B cell (primary cell): ENCODE data around the gene ZBTB37. TPM values are rescaled to one million over a fixed set of nuclear protein-coding genes. Genes with fewer than 3 reads are reported as not detected.

Experiments
- ATAC-seq: fragments of 200-7000 bp; cut with Tn5 transposase; one replicate; pipeline ENCODE4 v1.10.0; 2021; ENCODE audit warnings: low read depth, mild to moderate bottlenecking, moderate number of reproducible peaks, moderate library complexity
- CTCF ChIA-PET: fragments of 350-600 bp; sonication (Branson Sonifier 250); formaldehyde crosslinking; loops from one replicate; lab custom pipeline; 2021; ENCODE audit warnings: antibody characterized with exemption, inconsistent platforms; lab: Charles Lee
- POLR2A ChIA-PET: fragments of 350-600 bp; sonication (Branson Sonifier 250); formaldehyde crosslinking; loops from one replicate; lab custom pipeline; 2021; ENCODE audit warnings: antibody characterized with exemption; lab: Charles Lee
- DNase-seq: peaks from one replicate; pipeline ENCODE4 v3.0.0; 2013
- H2AFZ ChIP-seq: 2 replicates; pipeline ENCODE4 v1.6.1; 2012; ENCODE audit warnings: mild to moderate bottlenecking, low read depth, low read length; ENCODE audit not compliant: insufficient read depth, poor library complexity, severe bottlenecking
- H3K27ac ChIP-seq, 2 donors: 1 replicate in 1 of 2; 2 replicates in 1 of 2; pipeline ENCODE4 v1.5.1; 2012 to 2013; ENCODE audit warnings: low read length in 2 of 2, mild to moderate bottlenecking in 2 of 2, moderate library complexity in 1 of 2
- H3K27me3 ChIP-seq, 4 experiments: fragments of 200-600 bp in 1 of 4; sonication (generic) in 1 of 4; replicated peaks in 1 of 4; 1 replicate in 2 of 4; 2 replicates in 2 of 4; pipeline versions ENCODE4 v1.6.1 to v1.7.0; 2013 to 2016; ENCODE audit warnings: low read length in 3 of 4, mild to moderate bottlenecking in 2 of 4, mixed read lengths in 1 of 4, moderate library complexity in 1 of 4; ENCODE audit not compliant: insufficient read depth in 4 of 4, control insufficient read depth in 3 of 4; ENCODE audit errors: control extremely low read depth in 1 of 4
- H3K36me3 ChIP-seq, 2 experiments: replicated peaks in 1 of 2; 1 replicate in 1 of 2; 2 replicates in 1 of 2; pipeline versions ENCODE4 v1.6.1 to v1.7.1; 2013; ENCODE audit warnings: low read length in 1 of 2; ENCODE audit not compliant: insufficient read depth in 2 of 2, control insufficient read depth in 1 of 2; ENCODE audit errors: control extremely low read depth in 1 of 2, extremely low read depth in 1 of 2
- H3K4me1 ChIP-seq, 2 donors: fragments of 200-600 bp in 1 of 2; sonication (generic) in 1 of 2; 1 replicate in 1 of 2; 2 replicates in 1 of 2; pipeline versions ENCODE4 v1.5.1 to v1.6.1; 2013 to 2017; ENCODE audit warnings: low read length in 2 of 2; ENCODE audit not compliant: control insufficient read depth in 2 of 2, insufficient read depth in 2 of 2
- H3K4me2 ChIP-seq: replicated peaks from 2 replicates; pipeline ENCODE3; 2012; ENCODE audit warnings: mild to moderate bottlenecking, low read depth, low read length; ENCODE audit not compliant: poor library complexity, severe bottlenecking
- H3K4me3 ChIP-seq, 5 experiments: fragments of 200-600 bp in 1 of 5; sonication (generic) in 1 of 5; 1 replicate in 3 of 5; 2 replicates in 2 of 5; pipeline versions ENCODE4 v1.5.1 to v1.7.0; 2011 to 2016; ENCODE audit warnings: low read length in 4 of 5, mild to moderate bottlenecking in 4 of 5, low read depth in 2 of 5, control low read depth in 1 of 5, moderate library complexity in 1 of 5; ENCODE audit not compliant: insufficient read depth in 1 of 5; ENCODE audit errors: control extremely low read depth in 1 of 5, extremely low read depth in 1 of 5
- H3K79me2 ChIP-seq: fragments of 200-600 bp; sonication (generic); one replicate; pipeline ENCODE4 v1.6.0; 2016; ENCODE audit warnings: low read length; ENCODE audit not compliant: control insufficient read depth, insufficient read depth
- H3K9ac ChIP-seq: fragments of 200-600 bp; sonication (generic); 2 replicates; pipeline ENCODE4 v1.6.1; 2017; ENCODE audit warnings: mild to moderate bottlenecking, low read length, moderate library complexity
- H3K9me3 ChIP-seq, 3 donors: one replicate each; pipeline versions ENCODE4 v1.6.1 to v1.7.1; 2013; ENCODE audit warnings: low read length in 2 of 3; ENCODE audit not compliant: control insufficient read depth in 2 of 3, insufficient read depth in 1 of 3; ENCODE audit errors: control extremely low read depth in 1 of 3
- H4K20me1 ChIP-seq: 2 replicates; pipeline ENCODE4 v1.6.0; 2012; ENCODE audit warnings: mild to moderate bottlenecking, low read length; ENCODE audit not compliant: insufficient read depth, control insufficient read depth, poor library complexity, severe bottlenecking
- H3K27ac Mint-ChIP-seq: one replicate; pipeline ENCODE4 v1.8.0; 2021; ENCODE audit warnings: mixed read lengths
- H3K27me3 Mint-ChIP-seq: one replicate; pipeline ENCODE4 v1.8.0; 2021; ENCODE audit warnings: mixed read lengths
- H3K4me1 Mint-ChIP-seq: one replicate; pipeline ENCODE4 v1.8.0; 2021; ENCODE audit warnings: mixed read lengths
- H3K4me3 Mint-ChIP-seq: one replicate; pipeline ENCODE4 v1.8.0; 2021; ENCODE audit warnings: mixed read lengths
- H3K9me3 Mint-ChIP-seq: one replicate; pipeline ENCODE4 v1.8.0; 2022; ENCODE audit warnings: mixed read lengths; ENCODE audit not compliant: insufficient read depth
- EZH2 ChIP-seq: IDR thresholded peaks from 2 replicates; pipeline ENCODE4 v1.6.1; 2012; ENCODE audit warnings: borderline replicate concordance, low read depth, mild to moderate bottlenecking, moderate library complexity, low read length; ENCODE audit not compliant: insufficient read depth, poor library complexity, severe bottlenecking
- WGBS: methylation state at CpG from one replicate; pipeline ENCODE4 v1.1.5; 2013; ENCODE audit warnings: missing lambda C conversion rate; ENCODE audit not compliant: insufficient coverage; 5-methylcytosine and 5-hydroxymethylcytosine counted together
- intact Hi-C: fragments of 100-400 bp; cut with micrococcal nuclease; formaldehyde crosslinking; loops from one replicate; pipeline ENCODE4 v1.10.0; 2022
- polyA plus RNA-seq: library from polyadenylated mRNA; depleted of rRNA; stranded (reverse); fragments of >200 nt; gene quantifications from 2 replicates; pipeline ENCODE4 v1.2.3, GENCODE V29; 2012
- total RNA-seq, 2 donors: library from RNA; stranded (reverse); fragments of 120-200 nt in 1 of 2; gene quantifications; 1 replicate in 1 of 2; 2 replicates in 1 of 2; pipeline versions ENCODE4 v1.2.3 to v1.2.4, GENCODE V29; 2013 to 2022
- TF ChIP-seq, protein P1 (sequence below): fragments of 200-600 bp; IDR thresholded peaks from one replicate; pipeline ENCODE4 v1.8.0; 2022; ENCODE audit warnings: antibody characterized with exemption, mild to moderate bottlenecking

Gene ZBTB37
- total and polyA plus RNA-seq, 2 donors (not counting 1 experiment from before 2014, with no cell fraction given), result 4.9 to 37.1 TPM

GRCh38 chr1:173900992-173901391, 32.8 kb downstream of the ZBTB37 start:
- peaks cover 14% of the 10 kb centered on the region for H3K4me1 Mint-ChIP-seq
- peaks cover 5% of the 10 kb centered on the region for H3K79me2 ChIP-seq
- peaks cover 0 to 10% of the 10 kb centered on the region in 2 donors for H3K4me1 ChIP-seq
- H3K27me3 Mint-ChIP-seq, result no peaks in the 10 kb centered on the region
- intact Hi-C loops, result no loop called here
- H3K27me3 ChIP-seq, result no peaks in the 10 kb centered on the region
- H3K4me3 Mint-ChIP-seq, result no peak overlapping the region
- TF ChIP-seq EZH2, result no peak
- TF ChIP-seq, protein P1, sequence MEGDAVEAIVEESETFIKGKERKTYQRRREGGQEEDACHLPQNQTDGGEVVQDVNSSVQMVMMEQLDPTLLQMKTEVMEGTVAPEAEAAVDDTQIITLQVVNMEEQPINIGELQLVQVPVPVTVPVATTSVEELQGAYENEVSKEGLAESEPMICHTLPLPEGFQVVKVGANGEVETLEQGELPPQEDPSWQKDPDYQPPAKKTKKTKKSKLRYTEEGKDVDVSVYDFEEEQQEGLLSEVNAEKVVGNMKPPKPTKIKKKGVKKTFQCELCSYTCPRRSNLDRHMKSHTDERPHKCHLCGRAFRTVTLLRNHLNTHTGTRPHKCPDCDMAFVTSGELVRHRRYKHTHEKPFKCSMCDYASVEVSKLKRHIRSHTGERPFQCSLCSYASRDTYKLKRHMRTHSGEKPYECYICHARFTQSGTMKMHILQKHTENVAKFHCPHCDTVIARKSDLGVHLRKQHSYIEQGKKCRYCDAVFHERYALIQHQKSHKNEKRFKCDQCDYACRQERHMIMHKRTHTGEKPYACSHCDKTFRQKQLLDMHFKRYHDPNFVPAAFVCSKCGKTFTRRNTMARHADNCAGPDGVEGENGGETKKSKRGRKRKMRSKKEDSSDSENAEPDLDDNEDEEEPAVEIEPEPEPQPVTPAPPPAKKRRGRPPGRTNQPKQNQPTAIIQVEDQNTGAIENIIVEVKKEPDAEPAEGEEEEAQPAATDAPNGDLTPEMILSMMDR, result no peak
- CTCF ChIA-PET, result no interaction called here
- no peaks in the 10 kb centered on the region for H3K9me3 Mint-ChIP-seq
- no peak for DNase-seq
- no peaks in the 10 kb centered on the region for H3K9me3 ChIP-seq
- H3K4me2 ChIP-seq, result no peak overlapping the region
- no peak overlapping the region for H3K9ac ChIP-seq
- POLR2A ChIA-PET, result no interaction called here
- peaks cover 0 to 2% of the 10 kb centered on the region in 2 experiments for H3K36me3 ChIP-seq
- no peak overlapping the region for H3K4me3 ChIP-seq
- no peak overlapping the region for H3K27ac ChIP-seq
- H2AFZ ChIP-seq, result no peak overlapping the region
- H4K20me1 ChIP-seq, result no peaks in the 10 kb centered on the region
- no peak overlapping the region for H3K27ac Mint-ChIP-seq
- 34% methylated on average over 2 of the region's 3 CpGs for WGBS
- ATAC-seq, result no peak

GRCh38 chr1:173903827-173904531, 35.8 kb downstream of the ZBTB37 start:
- no peaks in the 10 kb centered on the region for H3K4me1 ChIP-seq
- TF ChIP-seq, protein P1, result no peak
- no peak for TF ChIP-seq EZH2
- POLR2A ChIA-PET, result no interaction called here
- H3K36me3 ChIP-seq, result no peaks in the 10 kb centered on the region
- CTCF ChIA-PET, result interaction anchor here (0.6 kb wide), 1 partner anchor 484 kb away, joined by 3 read pairs; no protein-coding TSS in a partner anchor
- no peaks in the 10 kb centered on the region for H3K79me2 ChIP-seq
- intact Hi-C loops, result no loop called here
- Mint-ChIP-seq H3K27me3 (no peaks in the 10 kb centered on the region), H3K4me1 (peaks cover 2% of the 10 kb centered on the region), H3K27ac (no peak overlapping the region), H3K9me3 (no peaks in the 10 kb centered on the region), H3K4me3 (no peak overlapping the region)
- no peaks in the 10 kb centered on the region for H3K27me3 ChIP-seq
- no peak overlapping the region for H3K4me2 ChIP-seq
- no peak overlapping the region for H3K4me3 ChIP-seq
- no peaks in the 10 kb centered on the region for H4K20me1 ChIP-seq
- ATAC-seq, result no peak
- no peak overlapping the region for H3K9ac ChIP-seq
- H2AFZ ChIP-seq, result no peak overlapping the region
- no peaks in the 10 kb centered on the region for H3K9me3 ChIP-seq
- no peak for DNase-seq
- 77% methylated on average over 3 of the region's 6 CpGs for WGBS
- no peak overlapping the region for H3K27ac ChIP-seq
